H1 (cell line): ENCODE results near the gene STARD7. TPM values are rescaled to one million over a fixed set of nuclear protein-coding genes. Genes with fewer than 3 reads are reported as not detected.

Experiments used
- polyA plus RNA-seq, 7 experiments: library from polyadenylated mRNA; depleted of rRNA in 3 of 7; stranded (reverse) in 5 of 7; unstranded in 2 of 7; fragments of >200 nt in 5 of 7; fragments of 200-250 nt in 2 of 7; gene quantifications; 1 replicate in 5 of 7; 2 replicates in 1 of 7; 4 replicates in 1 of 7; pipeline versions ENCODE4 v1.2.1 to v1.2.3, GENCODE V29; 2011 to 2013; ENCODE audit warnings: missing spikeins in 2 of 7, mixed read lengths in 2 of 7
- total RNA-seq: library from RNA; stranded (reverse); fragmentation: NEBNext Ultra II Directional; extraction: Animal tissue kit (Norgen Biotek cat#: 25700); gene quantifications from 2 replicates; pipeline ENCODE4 v1.2.1, GENCODE V29; 2021
- TF ChIP-seq, protein P1 (sequence below): fragments of 300-600 bp; sonication (generic); IDR thresholded peaks from 2 replicates; pipeline ENCODE4 v1.7.1; 2012; ENCODE audit warnings: low read length, moderate library complexity, mild to moderate bottlenecking, inconsistent platforms; ENCODE audit not compliant: insufficient replicate concordance

Gene STARD7
- total and polyA plus RNA-seq, 2 of the 8 experiments (the other 6 are each of a cell fraction or from before 2014, with no cell fraction given), result 89.1 to 200 TPM

DNA sequence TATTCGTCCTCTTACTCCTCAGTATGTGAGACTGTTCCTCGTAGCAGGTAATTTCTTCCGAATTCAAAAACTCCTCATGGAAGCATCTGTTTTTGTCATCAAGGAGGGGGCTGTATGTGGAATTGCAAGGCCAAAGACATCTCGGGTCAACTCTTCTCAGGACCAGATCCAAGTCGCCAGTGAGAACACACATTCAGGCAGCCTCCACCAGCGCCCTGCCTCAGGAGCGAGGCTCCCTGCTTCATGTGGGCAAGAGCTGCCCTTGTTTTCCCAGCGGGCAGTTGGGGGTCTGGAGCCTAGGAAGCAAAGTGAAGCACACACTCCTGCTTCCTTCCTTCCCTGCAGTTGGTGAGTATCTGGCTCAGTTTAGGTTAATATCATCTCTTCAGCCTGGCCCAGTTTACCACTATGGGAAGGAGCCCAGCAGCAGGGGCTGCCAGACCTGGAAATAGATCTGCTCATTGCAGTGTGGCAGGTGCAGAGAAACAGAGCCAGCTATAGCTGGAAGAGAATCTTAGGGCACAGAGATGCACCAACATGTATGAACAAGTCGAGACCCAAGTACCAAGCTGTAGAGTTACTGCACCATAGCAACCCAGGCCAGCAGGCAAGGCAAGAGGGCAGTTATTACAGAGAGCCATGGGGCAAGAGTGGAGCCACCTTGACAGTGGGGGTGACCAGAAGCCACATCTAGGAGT, 31.9 kb upstream of the STARD7 start (continued):
- TF ChIP-seq, protein P1, sequence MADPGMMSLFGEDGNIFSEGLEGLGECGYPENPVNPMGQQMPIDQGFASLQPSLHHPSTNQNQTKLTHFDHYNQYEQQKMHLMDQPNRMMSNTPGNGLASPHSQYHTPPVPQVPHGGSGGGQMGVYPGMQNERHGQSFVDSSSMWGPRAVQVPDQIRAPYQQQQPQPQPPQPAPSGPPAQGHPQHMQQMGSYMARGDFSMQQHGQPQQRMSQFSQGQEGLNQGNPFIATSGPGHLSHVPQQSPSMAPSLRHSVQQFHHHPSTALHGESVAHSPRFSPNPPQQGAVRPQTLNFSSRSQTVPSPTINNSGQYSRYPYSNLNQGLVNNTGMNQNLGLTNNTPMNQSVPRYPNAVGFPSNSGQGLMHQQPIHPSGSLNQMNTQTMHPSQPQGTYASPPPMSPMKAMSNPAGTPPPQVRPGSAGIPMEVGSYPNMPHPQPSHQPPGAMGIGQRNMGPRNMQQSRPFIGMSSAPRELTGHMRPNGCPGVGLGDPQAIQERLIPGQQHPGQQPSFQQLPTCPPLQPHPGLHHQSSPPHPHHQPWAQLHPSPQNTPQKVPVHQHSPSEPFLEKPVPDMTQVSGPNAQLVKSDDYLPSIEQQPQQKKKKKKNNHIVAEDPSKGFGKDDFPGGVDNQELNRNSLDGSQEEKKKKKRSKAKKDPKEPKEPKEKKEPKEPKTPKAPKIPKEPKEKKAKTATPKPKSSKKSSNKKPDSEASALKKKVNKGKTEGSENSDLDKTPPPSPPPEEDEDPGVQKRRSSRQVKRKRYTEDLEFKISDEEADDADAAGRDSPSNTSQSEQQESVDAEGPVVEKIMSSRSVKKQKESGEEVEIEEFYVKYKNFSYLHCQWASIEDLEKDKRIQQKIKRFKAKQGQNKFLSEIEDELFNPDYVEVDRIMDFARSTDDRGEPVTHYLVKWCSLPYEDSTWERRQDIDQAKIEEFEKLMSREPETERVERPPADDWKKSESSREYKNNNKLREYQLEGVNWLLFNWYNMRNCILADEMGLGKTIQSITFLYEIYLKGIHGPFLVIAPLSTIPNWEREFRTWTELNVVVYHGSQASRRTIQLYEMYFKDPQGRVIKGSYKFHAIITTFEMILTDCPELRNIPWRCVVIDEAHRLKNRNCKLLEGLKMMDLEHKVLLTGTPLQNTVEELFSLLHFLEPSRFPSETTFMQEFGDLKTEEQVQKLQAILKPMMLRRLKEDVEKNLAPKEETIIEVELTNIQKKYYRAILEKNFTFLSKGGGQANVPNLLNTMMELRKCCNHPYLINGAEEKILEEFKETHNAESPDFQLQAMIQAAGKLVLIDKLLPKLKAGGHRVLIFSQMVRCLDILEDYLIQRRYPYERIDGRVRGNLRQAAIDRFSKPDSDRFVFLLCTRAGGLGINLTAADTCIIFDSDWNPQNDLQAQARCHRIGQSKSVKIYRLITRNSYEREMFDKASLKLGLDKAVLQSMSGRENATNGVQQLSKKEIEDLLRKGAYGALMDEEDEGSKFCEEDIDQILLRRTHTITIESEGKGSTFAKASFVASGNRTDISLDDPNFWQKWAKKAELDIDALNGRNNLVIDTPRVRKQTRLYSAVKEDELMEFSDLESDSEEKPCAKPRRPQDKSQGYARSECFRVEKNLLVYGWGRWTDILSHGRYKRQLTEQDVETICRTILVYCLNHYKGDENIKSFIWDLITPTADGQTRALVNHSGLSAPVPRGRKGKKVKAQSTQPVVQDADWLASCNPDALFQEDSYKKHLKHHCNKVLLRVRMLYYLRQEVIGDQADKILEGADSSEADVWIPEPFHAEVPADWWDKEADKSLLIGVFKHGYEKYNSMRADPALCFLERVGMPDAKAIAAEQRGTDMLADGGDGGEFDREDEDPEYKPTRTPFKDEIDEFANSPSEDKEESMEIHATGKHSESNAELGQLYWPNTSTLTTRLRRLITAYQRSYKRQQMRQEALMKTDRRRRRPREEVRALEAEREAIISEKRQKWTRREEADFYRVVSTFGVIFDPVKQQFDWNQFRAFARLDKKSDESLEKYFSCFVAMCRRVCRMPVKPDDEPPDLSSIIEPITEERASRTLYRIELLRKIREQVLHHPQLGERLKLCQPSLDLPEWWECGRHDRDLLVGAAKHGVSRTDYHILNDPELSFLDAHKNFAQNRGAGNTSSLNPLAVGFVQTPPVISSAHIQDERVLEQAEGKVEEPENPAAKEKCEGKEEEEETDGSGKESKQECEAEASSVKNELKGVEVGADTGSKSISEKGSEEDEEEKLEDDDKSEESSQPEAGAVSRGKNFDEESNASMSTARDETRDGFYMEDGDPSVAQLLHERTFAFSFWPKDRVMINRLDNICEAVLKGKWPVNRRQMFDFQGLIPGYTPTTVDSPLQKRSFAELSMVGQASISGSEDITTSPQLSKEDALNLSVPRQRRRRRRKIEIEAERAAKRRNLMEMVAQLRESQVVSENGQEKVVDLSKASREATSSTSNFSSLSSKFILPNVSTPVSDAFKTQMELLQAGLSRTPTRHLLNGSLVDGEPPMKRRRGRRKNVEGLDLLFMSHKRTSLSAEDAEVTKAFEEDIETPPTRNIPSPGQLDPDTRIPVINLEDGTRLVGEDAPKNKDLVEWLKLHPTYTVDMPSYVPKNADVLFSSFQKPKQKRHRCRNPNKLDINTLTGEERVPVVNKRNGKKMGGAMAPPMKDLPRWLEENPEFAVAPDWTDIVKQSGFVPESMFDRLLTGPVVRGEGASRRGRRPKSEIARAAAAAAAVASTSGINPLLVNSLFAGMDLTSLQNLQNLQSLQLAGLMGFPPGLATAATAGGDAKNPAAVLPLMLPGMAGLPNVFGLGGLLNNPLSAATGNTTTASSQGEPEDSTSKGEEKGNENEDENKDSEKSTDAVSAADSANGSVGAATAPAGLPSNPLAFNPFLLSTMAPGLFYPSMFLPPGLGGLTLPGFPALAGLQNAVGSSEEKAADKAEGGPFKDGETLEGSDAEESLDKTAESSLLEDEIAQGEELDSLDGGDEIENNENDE, result no peak
